H9 (cell line): ENCODE measurements around the gene SCAF1. TPM values are rescaled to one million over a fixed set of nuclear protein-coding genes. Genes with fewer than 3 reads are reported as not detected.
A peak's percentile ranks its signal among the peaks of the same experiment; 100 is the strongest.

Source experiments
- DNase-seq: peaks from one replicate; pipeline ENCODE4 v3.0.0-alpha.2; 2017
- H2AFZ ChIP-seq: one replicate; pipeline ENCODE4 v1.6.1; 2013; ENCODE audit warnings: mild to moderate bottlenecking, low read length, control low read depth, moderate library complexity
- H2AK5ac ChIP-seq: 2 replicates; pipeline ENCODE4 v1.6.1; 2013; ENCODE audit warnings: low read length, control low read depth, mixed read lengths; ENCODE audit not compliant: insufficient read length
- H2BK120ac ChIP-seq: one replicate; pipeline ENCODE4 v1.6.1; 2013; ENCODE audit warnings: low read depth, mild to moderate bottlenecking, low read length, control low read depth, inconsistent platforms; ENCODE audit not compliant: poor library complexity, severe bottlenecking
- H2BK12ac ChIP-seq: 2 replicates; pipeline ENCODE4 v1.6.1; 2013; ENCODE audit warnings: low read length, control low read depth, mixed read lengths, low read depth; ENCODE audit not compliant: insufficient read length
- H2BK15ac ChIP-seq: 2 replicates; pipeline ENCODE4 v1.6.1; 2013; ENCODE audit warnings: low read depth, low read length, control low read depth
- H2BK20ac ChIP-seq: one replicate; pipeline ENCODE4 v1.6.1; 2013; ENCODE audit warnings: low read depth, mild to moderate bottlenecking, low read length, control low read depth, inconsistent platforms; ENCODE audit not compliant: poor library complexity, severe bottlenecking
- H2BK5ac ChIP-seq: 2 replicates; pipeline ENCODE4 v1.6.1; 2013; ENCODE audit warnings: low read length, control low read depth, mixed read lengths; ENCODE audit not compliant: insufficient read length
- H3K14ac ChIP-seq: 2 replicates; pipeline ENCODE4 v1.6.1; 2013; ENCODE audit warnings: low read length, control low read depth; ENCODE audit not compliant: insufficient read depth
- H3K18ac ChIP-seq: 2 replicates; pipeline ENCODE4 v1.6.1; 2013; ENCODE audit warnings: low read depth, mild to moderate bottlenecking, mixed read lengths, low read length, control low read depth; ENCODE audit not compliant: insufficient read length
- H3K23ac ChIP-seq: 2 replicates; pipeline ENCODE4 v1.6.1; 2013; ENCODE audit warnings: low read length, control low read depth, mixed read lengths, low read depth; ENCODE audit not compliant: insufficient read length
- H3K23me2 ChIP-seq: 2 replicates; pipeline ENCODE4 v1.6.1; 2013; ENCODE audit warnings: low read depth, mild to moderate bottlenecking, mixed read lengths, low read length, control low read depth; ENCODE audit not compliant: insufficient read length, poor library complexity, severe bottlenecking
- H3K27ac ChIP-seq: 2 replicates; pipeline ENCODE4 v1.5.1; 2013; ENCODE audit warnings: low read length, control low read depth, mixed read lengths, low read depth; ENCODE audit not compliant: insufficient read length
- H3K27me3 ChIP-seq: 2 replicates; pipeline ENCODE4 v1.6.1; 2013; ENCODE audit warnings: low read length, control low read depth, inconsistent platforms; ENCODE audit not compliant: insufficient read depth
- H3K4ac ChIP-seq: 2 replicates; pipeline ENCODE4 v1.6.1; 2013; ENCODE audit warnings: low read depth, mild to moderate bottlenecking, control low read depth, inconsistent platforms, low read length, moderate library complexity
- H3K4me1 ChIP-seq: 2 replicates; pipeline ENCODE4 v1.6.1; 2013; ENCODE audit warnings: low read length, control low read depth, inconsistent platforms; ENCODE audit not compliant: insufficient read depth
- H3K4me2 ChIP-seq: 2 replicates; pipeline ENCODE4 v1.6.1; 2013; ENCODE audit warnings: low read length, control low read depth, mixed read lengths; ENCODE audit not compliant: insufficient read length, insufficient read depth
- H3K56ac ChIP-seq: 2 replicates; pipeline ENCODE4 v1.6.1; 2013; ENCODE audit warnings: low read depth, mild to moderate bottlenecking, mixed read lengths, low read length, control low read depth; ENCODE audit not compliant: insufficient read length
- H3K79me1 ChIP-seq: 2 replicates; pipeline ENCODE4 v1.6.1; 2013; ENCODE audit warnings: low read depth, mild to moderate bottlenecking, moderate library complexity, low read length, control low read depth, inconsistent platforms; ENCODE audit not compliant: insufficient read depth, poor library complexity, severe bottlenecking
- H3K79me2 ChIP-seq: 2 replicates; pipeline ENCODE4 v1.6.1; 2013; ENCODE audit warnings: low read length, control low read depth, inconsistent platforms; ENCODE audit not compliant: insufficient read depth
- H3K9ac ChIP-seq: 2 replicates; pipeline ENCODE4 v1.6.1; 2013; ENCODE audit warnings: low read length, control low read depth, mixed read lengths; ENCODE audit not compliant: insufficient read length; ENCODE audit errors: extremely low read depth
- H3K9me3 ChIP-seq: one replicate; pipeline ENCODE4 v1.6.1; 2013; ENCODE audit warnings: low read depth, low read length, inconsistent platforms; ENCODE audit not compliant: control insufficient read depth
- H3T11ph ChIP-seq: one replicate; pipeline ENCODE4 v1.6.1; 2013; ENCODE audit warnings: mild to moderate bottlenecking, low read length, control low read depth, inconsistent platforms
- H4K20me1 ChIP-seq: one replicate; pipeline ENCODE4 v1.6.1; 2013; ENCODE audit not compliant: control insufficient read depth, insufficient read length, insufficient read depth
- H4K5ac ChIP-seq: 2 replicates; pipeline ENCODE4 v1.6.1; 2013; ENCODE audit warnings: low read depth, mild to moderate bottlenecking, mixed read lengths, low read length, control low read depth; ENCODE audit not compliant: insufficient read length
- H4K8ac ChIP-seq: replicated peaks from 2 replicates; pipeline ENCODE4 v1.6.1; 2013; ENCODE audit warnings: low read length, control low read depth, mixed read lengths, low read depth; ENCODE audit not compliant: insufficient read length
- H4K91ac ChIP-seq: 2 replicates; pipeline ENCODE4 v1.6.1; 2013; ENCODE audit warnings: low read depth, mild to moderate bottlenecking, moderate library complexity, mixed read lengths, low read length, control low read depth; ENCODE audit not compliant: insufficient read length
- H3K27ac Mint-ChIP-seq, 3 experiments: 2 replicates in 2 of 3; 3 replicates in 1 of 3; pipeline ENCODE4 v1.8.0; 2020 to 2021; ENCODE audit warnings: mixed read lengths in 3 of 3, mild to moderate bottlenecking in 1 of 3, moderate library complexity in 1 of 3
- H3K27me3 Mint-ChIP-seq: 2 replicates; pipeline ENCODE4 v1.8.0; 2021; ENCODE audit warnings: low read depth, mild to moderate bottlenecking, moderate library complexity, mixed read lengths
- H3K36me3 Mint-ChIP-seq, 3 experiments: 2 replicates in 2 of 3; 3 replicates in 1 of 3; pipeline ENCODE4 v1.8.0; 2020 to 2021; ENCODE audit warnings: low read depth in 3 of 3, mixed read lengths in 3 of 3; ENCODE audit not compliant: insufficient read depth in 1 of 3
- H3K4me1 Mint-ChIP-seq, 2 experiments: 2 replicates each; pipeline ENCODE4 v1.8.0; 2020; ENCODE audit warnings: mixed read lengths in 2 of 2
- H3K4me3 Mint-ChIP-seq, 2 experiments: 2 replicates in 1 of 2; 3 replicates in 1 of 2; pipeline ENCODE4 v1.8.0; 2020 to 2021; ENCODE audit warnings: mild to moderate bottlenecking in 2 of 2, mixed read lengths in 2 of 2, moderate library complexity in 1 of 2
- H3K9me3 Mint-ChIP-seq, 2 experiments: 2 replicates in 1 of 2; 3 replicates in 1 of 2; pipeline ENCODE4 v1.8.0; 2020; ENCODE audit warnings: mild to moderate bottlenecking in 2 of 2, mixed read lengths in 2 of 2, moderate library complexity in 1 of 2
- WGBS: extraction: QIAGEN DNeasy Blood & Tissue Kit; methylation state at CpG from one replicate; pipeline ENCODE4 v1.1.7; 2013; ENCODE audit warnings: missing lambda C conversion rate, low lambda C conversion rate, mixed read lengths; ENCODE audit not compliant: insufficient read length; ENCODE audit errors: extremely low coverage; 5-methylcytosine and 5-hydroxymethylcytosine counted together
- total RNA-seq: library from RNA; stranded (reverse); gene quantifications from 2 replicates; pipeline ENCODE4 v1.2.1, GENCODE V29; 2021
- TF ChIP-seq, protein P1 (sequence below): fragments of 200-600 bp; sonication (generic); conservative IDR thresholded peaks from 3 replicates; pipeline ENCODE4 v1.8.0; 2021; ENCODE audit warnings: antibody characterized with exemption, mild to moderate bottlenecking

Gene SCAF1
- total RNA-seq, 1 experiment from 2014 or later: 85.3 TPM

DNA sequence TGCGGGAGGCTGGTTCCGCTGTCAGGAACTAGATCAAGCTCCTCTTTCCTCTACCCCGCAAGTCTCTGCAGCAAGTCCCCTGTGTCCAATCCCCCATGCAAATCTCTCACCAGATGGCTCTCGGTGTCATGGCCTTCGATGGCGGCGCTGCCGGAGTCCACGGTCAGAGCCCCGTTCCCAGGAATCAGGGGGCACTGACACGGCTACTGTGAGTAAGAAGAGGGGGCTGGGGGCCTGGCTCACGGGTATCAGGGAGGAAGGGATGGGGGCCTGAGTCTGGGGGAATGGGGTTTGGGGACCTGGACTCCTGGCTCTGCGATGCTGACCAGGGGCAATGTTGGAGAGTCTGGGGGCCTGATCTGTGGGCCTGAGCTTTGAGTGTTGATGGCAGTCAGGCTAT is 4.0 kb downstream of the SCAF1 start:
- TF ChIP-seq, protein P1, sequence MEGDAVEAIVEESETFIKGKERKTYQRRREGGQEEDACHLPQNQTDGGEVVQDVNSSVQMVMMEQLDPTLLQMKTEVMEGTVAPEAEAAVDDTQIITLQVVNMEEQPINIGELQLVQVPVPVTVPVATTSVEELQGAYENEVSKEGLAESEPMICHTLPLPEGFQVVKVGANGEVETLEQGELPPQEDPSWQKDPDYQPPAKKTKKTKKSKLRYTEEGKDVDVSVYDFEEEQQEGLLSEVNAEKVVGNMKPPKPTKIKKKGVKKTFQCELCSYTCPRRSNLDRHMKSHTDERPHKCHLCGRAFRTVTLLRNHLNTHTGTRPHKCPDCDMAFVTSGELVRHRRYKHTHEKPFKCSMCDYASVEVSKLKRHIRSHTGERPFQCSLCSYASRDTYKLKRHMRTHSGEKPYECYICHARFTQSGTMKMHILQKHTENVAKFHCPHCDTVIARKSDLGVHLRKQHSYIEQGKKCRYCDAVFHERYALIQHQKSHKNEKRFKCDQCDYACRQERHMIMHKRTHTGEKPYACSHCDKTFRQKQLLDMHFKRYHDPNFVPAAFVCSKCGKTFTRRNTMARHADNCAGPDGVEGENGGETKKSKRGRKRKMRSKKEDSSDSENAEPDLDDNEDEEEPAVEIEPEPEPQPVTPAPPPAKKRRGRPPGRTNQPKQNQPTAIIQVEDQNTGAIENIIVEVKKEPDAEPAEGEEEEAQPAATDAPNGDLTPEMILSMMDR: no peak
- Histone ChIP-seq H3K79me1 (peaks cover 13% of the 10 kb centered on the region), H2BK120ac (no peak overlapping the region), H3K56ac (no peak overlapping the region), H3T11ph (no peak overlapping the region), H3K14ac (no peak overlapping the region), H3K4me2 (no peak overlapping the region), H2BK12ac (no peak overlapping the region), H3K23ac (no peak overlapping the region), H2AK5ac (no peak overlapping the region), H4K91ac (no peak overlapping the region), H3K18ac (no peak overlapping the region), H3K9ac (no peak overlapping the region), H2BK20ac (no peak overlapping the region), H3K27ac (no peak overlapping the region), H4K8ac (no peak overlapping the region), H3K23me2 (peaks cover 10% of the 10 kb centered on the region), H2AFZ (no peak overlapping the region), H4K5ac (no peak overlapping the region), H3K79me2 (peaks cover 9% of the 10 kb centered on the region), H4K20me1 (no peaks in the 10 kb centered on the region), H2BK15ac (no peak overlapping the region), H3K4me1 (no peaks in the 10 kb centered on the region; the same call in 1 of the 2 replicates), H3K9me3 (no peaks in the 10 kb centered on the region), H3K4ac (no peak overlapping the region), H3K27me3 (no peaks in the 10 kb centered on the region), H2BK5ac (no peak overlapping the region)
- no peak for DNase-seq
- H3K36me3 Mint-ChIP-seq: peaks cover 24 to 60% (median 48%) of the 10 kb centered on the region in 3 experiments
- no peaks in the 10 kb centered on the region for H3K27me3 Mint-ChIP-seq
- peak overlapping the region in 1 of 3 experiments; percentile 53; a peak in 1 of 7 replicates for H3K27ac Mint-ChIP-seq
- no CpG with 5 or more reads among the region's 13 CpGs for WGBS
- peaks cover 26 to 33% of the 10 kb centered on the region in 2 experiments for H3K4me1 Mint-ChIP-seq
- H3K4me3 Mint-ChIP-seq: no peak overlapping the region
- no peaks in the 10 kb centered on the region; a peak in 2 of 5 replicates for H3K9me3 Mint-ChIP-seq
